ENCODE results near the gene CCDC107. TPM values are rescaled to one million over a fixed set of nuclear protein-coding genes. Genes with fewer than 3 reads are reported as not detected.

Gene CCDC107
- total and polyA plus RNA-seq, 2 of the 13 experiments (the other 11 are each of a cell fraction or from before 2014, with no cell fraction given), result 7.1 to 15.2 TPM

GRCh38 chr9:35667939-35668338 lies 9.8 kb downstream of the CCDC107 start:
- ChIA-PET CTCF (ENCODE audit: low intra/inter-chr PET ratio, low total read pairs) (no interaction called here), POLR2A (no interaction called here)
- Histone ChIP-seq H3K79me2 (ENCODE audit: insufficient read depth, low read length) (peaks cover 10% of the 10 kb centered on the region), H3K36me3 (replicated peaks in 1 of 2; ENCODE audit: control insufficient read depth in 1 of 2, insufficient read depth in 2 of 2, low read length in 2 of 2) (peaks cover 2 to 4% of the 10 kb centered on the region in 2 experiments; a peak in 2 of 5 replicates), H3K9ac (ENCODE audit: insufficient read depth, low read depth, low read length) (no peak overlapping the region), H3K4me1 (ENCODE audit: insufficient read depth, low read length) (peaks cover 77% of the 10 kb centered on the region), H3K4me2 (ENCODE audit: low read depth, low read length) (no peak overlapping the region), H4K20me1 (ENCODE audit: insufficient read depth, low read length) (no peaks in the 10 kb centered on the region), H3K4me3 (replicated peaks in 1 of 3; ENCODE audit: insufficient read depth in 1 of 3, low read depth in 2 of 3, low read length in 3 of 3) (no peak overlapping the region), H2AFZ (ENCODE audit: low read length) (no peak overlapping the region), H3K9me3 (ENCODE audit: low read length) (no peaks in the 10 kb centered on the region), H3K27ac (ENCODE audit: extremely low read length, insufficient read depth, low read length) (no peak overlapping the region), H3K27me3 (ENCODE audit: control insufficient read depth in 1 of 2, insufficient read depth in 2 of 2, low read length in 2 of 2) (no peaks in the 10 kb centered on the region)
- ATAC-seq (no peak), FAIRE-seq (no peak), DNase-seq (ENCODE audit: low spot score) (no peak)
- WGBS (ENCODE audit: low lambda C conversion rate), result 97% methylated on average over 3 of the region's 3 CpGs
- BruUV-seq (replicated peaks), result no TSS peak
- TF ChIP-seq, protein P1, sequence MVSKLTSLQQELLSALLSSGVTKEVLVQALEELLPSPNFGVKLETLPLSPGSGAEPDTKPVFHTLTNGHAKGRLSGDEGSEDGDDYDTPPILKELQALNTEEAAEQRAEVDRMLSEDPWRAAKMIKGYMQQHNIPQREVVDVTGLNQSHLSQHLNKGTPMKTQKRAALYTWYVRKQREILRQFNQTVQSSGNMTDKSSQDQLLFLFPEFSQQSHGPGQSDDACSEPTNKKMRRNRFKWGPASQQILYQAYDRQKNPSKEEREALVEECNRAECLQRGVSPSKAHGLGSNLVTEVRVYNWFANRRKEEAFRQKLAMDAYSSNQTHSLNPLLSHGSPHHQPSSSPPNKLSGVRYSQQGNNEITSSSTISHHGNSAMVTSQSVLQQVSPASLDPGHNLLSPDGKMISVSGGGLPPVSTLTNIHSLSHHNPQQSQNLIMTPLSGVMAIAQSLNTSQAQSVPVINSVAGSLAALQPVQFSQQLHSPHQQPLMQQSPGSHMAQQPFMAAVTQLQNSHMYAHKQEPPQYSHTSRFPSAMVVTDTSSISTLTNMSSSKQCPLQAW (CRISPR knock-in tag; IDR thresholded peaks at IDR 0.05), result no peak
- no peak for TF ChIP-seq ZNF225 (CRISPR knock-in tag; IDR thresholded peaks at IDR 0.05)
- TF ChIP-seq ARNT (IDR thresholded peaks at IDR 0.05), result no peak
- no peak for TF ChIP-seq ZNF296 (CRISPR knock-in tag; conservative IDR thresholded peaks at IDR 0.05)
- no peak for TF ChIP-seq ZSCAN31 (CRISPR knock-in tag; IDR thresholded peaks at IDR 0.05; ENCODE audit: low read depth)
- no peak for TF ChIP-seq ZNF512B (CRISPR knock-in tag; IDR thresholded peaks at IDR 0.05; ENCODE audit: borderline replicate concordance)
- TF ChIP-seq ZNF780A (CRISPR knock-in tag; IDR thresholded peaks at IDR 0.05), result no peak
- TF ChIP-seq GABPA (IDR thresholded peaks at IDR 0.05; ENCODE audit: low read depth, low read length), result no peak
- TF ChIP-seq GABPA (CRISPR knock-in tag; IDR thresholded peaks at IDR 0.05; ENCODE audit: low read depth), result no peak
- no peak for TF ChIP-seq ZNF124 (CRISPR knock-in tag; IDR thresholded peaks at IDR 0.05)
- TF ChIP-seq KDM6A (CRISPR knock-in tag; IDR thresholded peaks at IDR 0.05; ENCODE audit: low read depth), result no peak
- TF ChIP-seq SMAD1 (CRISPR knock-in tag; IDR thresholded peaks at IDR 0.05; ENCODE audit: borderline replicate concordance, low read depth), result no peak
- no peak for TF ChIP-seq ZMYM2 (CRISPR knock-in tag; IDR thresholded peaks at IDR 0.05)
- no peak for TF ChIP-seq RARA (CRISPR knock-in tag; IDR thresholded peaks at IDR 0.05)
- no peak for TF ChIP-seq ZNF207 (IDR thresholded peaks at IDR 0.05; ENCODE audit: borderline replicate concordance)
- no peak for TF ChIP-seq ZNF496 (CRISPR knock-in tag; IDR thresholded peaks at IDR 0.05; ENCODE audit: insufficient replicate concordance)
- TF ChIP-seq ZKSCAN1 (IDR thresholded peaks at IDR 0.05; ENCODE audit: low read length), result no peak
- TF ChIP-seq POLR2AphosphoS2 (IDR thresholded peaks at IDR 0.05; ENCODE audit: low read depth, low read length), result no peak
- TF ChIP-seq, protein P2, sequence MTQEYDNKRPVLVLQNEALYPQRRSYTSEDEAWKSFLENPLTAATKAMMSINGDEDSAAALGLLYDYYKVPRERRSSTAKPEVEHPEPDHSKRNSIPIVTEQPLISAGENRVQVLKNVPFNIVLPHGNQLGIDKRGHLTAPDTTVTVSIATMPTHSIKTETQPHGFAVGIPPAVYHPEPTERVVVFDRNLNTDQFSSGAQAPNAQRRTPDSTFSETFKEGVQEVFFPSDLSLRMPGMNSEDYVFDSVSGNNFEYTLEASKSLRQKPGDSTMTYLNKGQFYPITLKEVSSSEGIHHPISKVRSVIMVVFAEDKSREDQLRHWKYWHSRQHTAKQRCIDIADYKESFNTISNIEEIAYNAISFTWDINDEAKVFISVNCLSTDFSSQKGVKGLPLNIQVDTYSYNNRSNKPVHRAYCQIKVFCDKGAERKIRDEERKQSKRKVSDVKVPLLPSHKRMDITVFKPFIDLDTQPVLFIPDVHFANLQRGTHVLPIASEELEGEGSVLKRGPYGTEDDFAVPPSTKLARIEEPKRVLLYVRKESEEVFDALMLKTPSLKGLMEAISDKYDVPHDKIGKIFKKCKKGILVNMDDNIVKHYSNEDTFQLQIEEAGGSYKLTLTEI (CRISPR knock-in tag; conservative IDR thresholded peaks at IDR 0.05), result no peak
- no peak for TF ChIP-seq ZFP62 (CRISPR knock-in tag; IDR thresholded peaks at IDR 0.05)
- TF ChIP-seq SRY (CRISPR knock-in tag; IDR thresholded peaks at IDR 0.05), result no peak
- intact Hi-C loops (cut with micrococcal nuclease; ENCODE audit: unreplicated experiment) (no loop called here), in situ Hi-C loops (cut with HindIII; ENCODE audit: extremely low pct_ligation_motif_present, low pct_unique_long_range_greater_than_20kb) (loop anchor here (5.0 kb wide), 1 partner anchor 59 kb away; no protein-coding TSS in a partner anchor)
